K562 (cell line): Measurements from ENCODE around the gene MRPL16. TPM values are rescaled to one million over a fixed set of nuclear protein-coding genes. Genes with fewer than 3 reads are reported as not detected.

Experiments used
- ATAC-seq: fragments of 200-7000 bp; cut with Tn5 transposase; 3 replicates; pipeline ENCODE4 v1.9.1; 2020; ENCODE audit warnings: moderate library complexity
- BruUV-seq: library from RNA; stranded (reverse); fragments of 400-500 nt; replicated peaks from 2 replicates; lab custom pipeline; 2021; lab: Mats Ljungman, UMichigan
- CTCF ChIA-PET: fragments of 300-600 bp; formaldehyde crosslinking; extraction: SDS; loops from one replicate; lab custom pipeline; 2021; ENCODE audit warnings: low intra/inter-chr PET ratio; lab: Yijun Ruan, JAX
- POLR2A ChIA-PET: fragments of 300-600, 350-650 bp; sonication (Branson Sonifier 250); formaldehyde crosslinking; extraction: SDS; loops from one replicate; lab custom pipeline; 2021; ENCODE audit warnings: antibody characterized with exemption, inconsistent platforms; lab: Yijun Ruan, JAX
- DNase-seq, 4 experiments: peaks; one replicate each; pipeline versions ENCODE4 v3.0.0 to v3.0.0-alpha.2; 2011 to 2018; ENCODE audit warnings: low spot score in 3 of 4, mixed read lengths in 3 of 4; ENCODE audit errors: extremely low read depth in 1 of 4
- FAIRE-seq: peaks from 2 replicates; lab custom pipeline; 2011; peaks lifted over from hg19 to GRCh38; lab: Jason Lieb, UNC
- H2AFZ ChIP-seq: 2 replicates; pipeline ENCODE4 v1.6.0; 2011; ENCODE audit warnings: low read depth, low read length, control low read depth, inconsistent platforms
- H3K27ac ChIP-seq: fragments of 200-600 bp; 3 replicates; pipeline ENCODE4 v1.8.0; 2011; ENCODE audit warnings: low read depth, mild to moderate bottlenecking, control low read depth, inconsistent platforms, low read length, moderate library complexity, mixed read lengths; ENCODE audit errors: extremely low read depth
- H3K27me3 ChIP-seq, 2 experiments: fragments of 300-600 bp in 1 of 2; 2 replicates in 1 of 2; 3 replicates in 1 of 2; pipeline versions ENCODE4 v1.6.0 to v1.8.0; 2011; ENCODE audit warnings: inconsistent platforms in 2 of 2, low read length in 2 of 2, mild to moderate bottlenecking in 1 of 2, mixed read lengths in 1 of 2, moderate library complexity in 1 of 2; ENCODE audit not compliant: control insufficient read depth in 2 of 2, insufficient read depth in 2 of 2
- H3K36me3 ChIP-seq: fragments of 300-600 bp; 3 replicates; pipeline ENCODE4 v1.8.0; 2011; ENCODE audit warnings: mild to moderate bottlenecking, low read length, inconsistent platforms; ENCODE audit not compliant: control insufficient read depth, insufficient read depth
- H3K4me1 ChIP-seq, 2 experiments: fragments of 200-600 bp in 1 of 2; replicated peaks in 1 of 2; 2 replicates in 1 of 2; 3 replicates in 1 of 2; pipeline versions ENCODE4 v1.5.1 to v1.8.0; 2011; ENCODE audit warnings: inconsistent platforms in 2 of 2, low read length in 2 of 2, mild to moderate bottlenecking in 1 of 2, mixed read lengths in 1 of 2, moderate library complexity in 1 of 2; ENCODE audit not compliant: control insufficient read depth in 2 of 2, insufficient read depth in 2 of 2
- H3K4me2 ChIP-seq: 2 replicates; pipeline ENCODE4 v1.6.1; 2011; ENCODE audit warnings: low read length, control low read depth, inconsistent platforms, mixed read lengths; ENCODE audit not compliant: insufficient read depth
- H3K4me3 ChIP-seq: fragments of 200-600 bp; sonication (generic), shearing (Covaris generic); 2 replicates; pipeline ENCODE4 v1.5.1; 2016; ENCODE audit warnings: control low read depth, inconsistent platforms
- H3K79me2 ChIP-seq: fragments of 200-600 bp; 3 replicates; pipeline ENCODE4 v1.8.0; 2011; ENCODE audit warnings: low read length, inconsistent platforms; ENCODE audit not compliant: control insufficient read depth, insufficient read depth
- H3K9ac ChIP-seq, 2 experiments: 2 replicates each; pipeline versions ENCODE4 v1.6.0 to v1.6.1; 2011; ENCODE audit warnings: low read depth in 2 of 2, low read length in 2 of 2, control low read depth in 1 of 2, inconsistent platforms in 1 of 2, mild to moderate bottlenecking in 1 of 2, mixed read lengths in 1 of 2; ENCODE audit not compliant: insufficient read depth in 1 of 2
- H3K9me1 ChIP-seq: one replicate; pipeline ENCODE4 v1.6.0; 2011; ENCODE audit warnings: inconsistent platforms, mild to moderate bottlenecking, low read length, moderate library complexity; ENCODE audit not compliant: control insufficient read depth, insufficient read depth
- H3K9me3 ChIP-seq: replicated peaks from 2 replicates; pipeline ENCODE4 v1.5.1; 2011; ENCODE audit warnings: low read depth, low read length, inconsistent platforms; ENCODE audit not compliant: control insufficient read depth, insufficient read depth
- H4K20me1 ChIP-seq: replicated peaks from 2 replicates; pipeline ENCODE4 v1.6.1; 2011; ENCODE audit warnings: low read length, inconsistent platforms, mixed read lengths; ENCODE audit not compliant: control insufficient read depth, insufficient read depth
- BDP1 ChIP-seq: IDR thresholded peaks from 3 replicates; pipeline ENCODE4 v1.6.1; 2011; ENCODE audit not compliant: insufficient read length, insufficient read depth
- BRCA1 ChIP-seq, 2 experiments: fragments of 450-650 bp in 1 of 2; sonication (generic) in 1 of 2; formaldehyde crosslinking in 1 of 2; IDR thresholded peaks; 2 replicates each; pipeline versions ENCODE4 v1.5.0 to v1.6.1; 2017 to 2020; ENCODE audit warnings: mild to moderate bottlenecking in 1 of 2, missing genetic modification reagents in 1 of 2
- CHD2 ChIP-seq: IDR thresholded peaks from 2 replicates; pipeline ENCODE4 v1.6.1; 2011; ENCODE audit warnings: low read depth, low read length
- CTBP1 ChIP-seq: fragments of 450-650 bp; IDR thresholded peaks from 2 replicates; pipeline ENCODE4 v1.6.1; 2016; ENCODE audit warnings: borderline replicate concordance
- FOXM1 ChIP-seq, 2 experiments: fragments of 450-650 bp in 1 of 2; sonication (generic) in 1 of 2; formaldehyde crosslinking in 1 of 2; IDR thresholded peaks; 2 replicates each; pipeline versions ENCODE4 v1.6.1 to v1.9.0; 2017 to 2022; ENCODE audit warnings: low read depth in 2 of 2, mild to moderate bottlenecking in 2 of 2, missing genetic modification reagents in 1 of 2, moderate library complexity in 1 of 2
- HSF4 ChIP-seq: fragments of 250-450 bp; sonication (Bioruptor Pico); IDR thresholded peaks from 2 replicates; pipeline ENCODE4 v2.1.2; 2022; ENCODE audit warnings: mild to moderate bottlenecking, moderate library complexity, borderline replicate concordance
- IFI16 ChIP-seq: fragments of 250-450 bp; sonication (Bioruptor Pico); IDR thresholded peaks from 2 replicates; pipeline ENCODE4 v2.1.2; 2022; ENCODE audit warnings: mild to moderate bottlenecking, inconsistent platforms
- KAT8 ChIP-seq: fragments of 450-650 bp; IDR thresholded peaks from 2 replicates; pipeline ENCODE4 v1.6.1; 2016; ENCODE audit warnings: low read depth, mild to moderate bottlenecking
- MBD2 ChIP-seq: sonication (generic); IDR thresholded peaks from 2 replicates; pipeline ENCODE4 v1.6.1; 2016; ENCODE audit warnings: low read depth, borderline replicate concordance
- MEIS2 ChIP-seq: fragments of 450-650 bp; IDR thresholded peaks from 2 replicates; pipeline ENCODE4 v1.6.1; 2014; ENCODE audit warnings: mild to moderate bottlenecking; ENCODE audit not compliant: partially characterized antibody
- SAP30 ChIP-seq: fragments of 200-600 bp; sonication (generic); IDR thresholded peaks from 2 replicates; pipeline ENCODE4 v1.6.1; 2012; ENCODE audit warnings: borderline replicate concordance, low read depth, mild to moderate bottlenecking, moderate library complexity, low read length, control low read depth, inconsistent platforms; ENCODE audit not compliant: insufficient read depth, poor library complexity, severe bottlenecking
- XRCC4 ChIP-seq: IDR thresholded peaks from one replicate; pipeline ENCODE4 v1.6.1; 2011; ENCODE audit not compliant: insufficient read depth, insufficient read length; ENCODE audit errors: extremely low read depth
- ZBTB8A ChIP-seq: fragments of 450-650 bp; IDR thresholded peaks from 2 replicates; pipeline ENCODE4 v1.6.1; 2018; ENCODE audit warnings: mild to moderate bottlenecking, moderate library complexity; ENCODE audit not compliant: partially characterized antibody
- ZNF717 ChIP-seq: fragments of 250-450 bp; sonication (Bioruptor Pico); IDR thresholded peaks from 2 replicates; pipeline ENCODE4 v1.5.0; 2021
- WGBS: fragments of 100-300 bp; shearing (Covaris generic); methylation state at CpG from one replicate; pipeline ENCODE4 v1.1.6; 2016; ENCODE audit warnings: low coverage, mixed read lengths; ENCODE audit not compliant: insufficient coverage; ENCODE audit errors: missing lambda C conversion rate; 5-methylcytosine and 5-hydroxymethylcytosine counted together
- in situ Hi-C: fragments of 300-500 bp; cut with MboI; formaldehyde crosslinking; loops from 4 replicates; pipeline ENCODE4 v1.15.0; 2018; ENCODE audit warnings: inconsistent platforms, mixed read lengths
- intact Hi-C: fragments of 100-400 bp; cut with micrococcal nuclease; formaldehyde crosslinking; loops from 2 replicates; pipeline ENCODE4 v1.14.2; 2022
- polyA plus RNA-seq, 8 experiments: library from polyadenylated mRNA; depleted of rRNA in 4 of 8; stranded (reverse) in 5 of 8; unstranded in 3 of 8; fragments of >200 nt; fragmentation: Nextera tagmentation in 2 of 8; fragmentation: Illumina TruSeq in 1 of 8; extraction: Ambion mirVana in 2 of 8; extraction: Trizol in 1 of 8; gene quantifications; 2 replicates each; pipeline versions ENCODE4 v1.2.1 to v1.2.3, GENCODE V29; 2011 to 2014; ENCODE audit warnings: inconsistent platforms in 1 of 8, missing spikeins in 1 of 8
- total RNA-seq, 7 experiments: library from RNA; depleted of rRNA in 6 of 7; stranded (reverse); fragments of >200 nt in 6 of 7; fragmentation: Illumina TruSeq in 2 of 7; extraction: Trizol in 2 of 7; gene quantifications; 2 replicates each; pipeline versions ENCODE4 v1.2.1 to v1.2.3, GENCODE V29; 2011 to 2021; ENCODE audit warnings: low replicate concordance in 1 of 7
- TF ChIP-seq, protein P1 (sequence below): fragments of 450-650 bp; IDR thresholded peaks from 2 replicates; pipeline ENCODE4 v1.6.1; 2016
- TF ChIP-seq, protein P2 (sequence below): fragments of 250-450 bp; sonication (Bioruptor Pico); IDR thresholded peaks from 2 replicates; pipeline ENCODE4 v1.5.0; 2020; ENCODE audit warnings: mild to moderate bottlenecking, borderline replicate concordance

Gene MRPL16
- total and polyA plus RNA-seq, 9 of the 15 experiments (the other 6 are each of a cell fraction or from before 2014, with no cell fraction given), result 63.3 to 209 (median 157) TPM

DNA sequence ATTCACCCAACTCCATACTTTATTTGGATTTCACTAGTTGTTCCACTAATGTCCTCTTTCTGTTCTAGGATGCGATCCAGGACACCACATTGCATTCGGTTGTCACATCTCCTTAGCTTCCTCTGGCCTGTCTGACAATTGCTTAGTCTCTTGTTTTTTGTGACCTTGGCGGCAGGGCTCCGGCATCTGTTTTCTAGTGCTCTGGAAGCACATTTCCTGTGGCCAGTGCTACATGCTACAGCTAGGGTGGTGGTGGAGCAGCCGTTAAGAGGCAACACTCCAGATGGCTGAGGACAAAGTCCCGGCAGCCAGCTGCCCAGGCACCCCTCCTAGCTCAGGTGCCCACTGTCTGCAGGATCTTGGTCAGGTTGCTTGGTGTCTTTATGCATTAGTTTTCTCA lies 48.6 kb downstream of the MRPL16 start:
- in situ Hi-C loops, result no loop called here
- Histone ChIP-seq H3K27ac (no peak overlapping the region), H3K4me1 (peaks cover 12 to 21% of the 10 kb centered on the region in 2 experiments; a peak in 4 of 5 replicates), H3K4me3 (no peak overlapping the region), H3K36me3 (peaks cover 50% of the 10 kb centered on the region; the same call in 2 of the 3 replicates), H3K4me2 (no peak overlapping the region), H3K9me3 (no peaks in the 10 kb centered on the region), H3K79me2 (peaks cover 72% of the 10 kb centered on the region), H4K20me1 (peaks cover 15% of the 10 kb centered on the region), H2AFZ (no peak overlapping the region), H3K9ac (no peak overlapping the region), H3K27me3 (no peaks in the 10 kb centered on the region), H3K9me1 (peaks cover 3% of the 10 kb centered on the region)
- POLR2A ChIA-PET, result interaction anchor here (0.6 kb wide), 1 partner anchor 313 kb away, joined by 3 read pairs; no protein-coding TSS in a partner anchor
- intact Hi-C loops, result no loop called here
- 90% methylated on average over 4 of the region's 6 CpGs for WGBS
- DNase-seq, result no peak
- TF ChIP-seq BRCA1 (IDR thresholded peaks at IDR 0.05) (no peak), BRCA1 (CRISPR knock-in tag; IDR thresholded peaks at IDR 0.05) (no peak), FOXM1 (IDR thresholded peaks at IDR 0.05; ENCODE audit: low read depth) (no peak), FOXM1 (CRISPR knock-in tag; IDR thresholded peaks at IDR 0.05; ENCODE audit: low read depth) (no peak), CHD2 (no peak), XRCC4 (no peak), ZBTB8A (no peak), IFI16 (CRISPR knock-in tag) (no peak), KAT8 (no peak), MEIS2 (no peak), ZNF717 (CRISPR knock-in tag) (no peak), BDP1 (no peak), CTBP1 (no peak), HSF4 (CRISPR knock-in tag) (no peak), MBD2 (no peak), SAP30 (no peak)
- TF ChIP-seq, protein P1, sequence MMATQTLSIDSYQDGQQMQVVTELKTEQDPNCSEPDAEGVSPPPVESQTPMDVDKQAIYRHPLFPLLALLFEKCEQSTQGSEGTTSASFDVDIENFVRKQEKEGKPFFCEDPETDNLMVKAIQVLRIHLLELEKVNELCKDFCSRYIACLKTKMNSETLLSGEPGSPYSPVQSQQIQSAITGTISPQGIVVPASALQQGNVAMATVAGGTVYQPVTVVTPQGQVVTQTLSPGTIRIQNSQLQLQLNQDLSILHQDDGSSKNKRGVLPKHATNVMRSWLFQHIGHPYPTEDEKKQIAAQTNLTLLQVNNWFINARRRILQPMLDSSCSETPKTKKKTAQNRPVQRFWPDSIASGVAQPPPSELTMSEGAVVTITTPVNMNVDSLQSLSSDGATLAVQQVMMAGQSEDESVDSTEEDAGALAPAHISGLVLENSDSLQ, result no peak
- TF ChIP-seq, protein P2, sequence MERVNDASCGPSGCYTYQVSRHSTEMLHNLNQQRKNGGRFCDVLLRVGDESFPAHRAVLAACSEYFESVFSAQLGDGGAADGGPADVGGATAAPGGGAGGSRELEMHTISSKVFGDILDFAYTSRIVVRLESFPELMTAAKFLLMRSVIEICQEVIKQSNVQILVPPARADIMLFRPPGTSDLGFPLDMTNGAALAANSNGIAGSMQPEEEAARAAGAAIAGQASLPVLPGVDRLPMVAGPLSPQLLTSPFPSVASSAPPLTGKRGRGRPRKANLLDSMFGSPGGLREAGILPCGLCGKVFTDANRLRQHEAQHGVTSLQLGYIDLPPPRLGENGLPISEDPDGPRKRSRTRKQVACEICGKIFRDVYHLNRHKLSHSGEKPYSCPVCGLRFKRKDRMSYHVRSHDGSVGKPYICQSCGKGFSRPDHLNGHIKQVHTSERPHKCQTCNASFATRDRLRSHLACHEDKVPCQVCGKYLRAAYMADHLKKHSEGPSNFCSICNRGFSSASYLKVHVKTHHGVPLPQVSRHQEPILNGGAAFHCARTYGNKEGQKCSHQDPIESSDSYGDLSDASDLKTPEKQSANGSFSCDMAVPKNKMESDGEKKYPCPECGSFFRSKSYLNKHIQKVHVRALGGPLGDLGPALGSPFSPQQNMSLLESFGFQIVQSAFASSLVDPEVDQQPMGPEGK (CRISPR knock-in tag), result no peak
- no peak for ATAC-seq
- BruUV-seq, result no TSS peak
- CTCF ChIA-PET, result no interaction called here
- no peak for FAIRE-seq
